GM21723 (cell line): Measurements from ENCODE around the gene HAPLN3.

Experiments
- ATAC-seq: cut with Tn5 transposase; IDR thresholded peaks from one replicate; pipeline ENCODE4 v1.9.1; 2021; ENCODE audit warnings: mild to moderate bottlenecking, moderate library complexity; ENCODE audit not compliant: unreplicated experiment

Gene HAPLN3

GRCh38 chr15:88865498-88866099 lies 29.7 kb downstream of the HAPLN3 start:
- ATAC-seq: no peak

DNA sequence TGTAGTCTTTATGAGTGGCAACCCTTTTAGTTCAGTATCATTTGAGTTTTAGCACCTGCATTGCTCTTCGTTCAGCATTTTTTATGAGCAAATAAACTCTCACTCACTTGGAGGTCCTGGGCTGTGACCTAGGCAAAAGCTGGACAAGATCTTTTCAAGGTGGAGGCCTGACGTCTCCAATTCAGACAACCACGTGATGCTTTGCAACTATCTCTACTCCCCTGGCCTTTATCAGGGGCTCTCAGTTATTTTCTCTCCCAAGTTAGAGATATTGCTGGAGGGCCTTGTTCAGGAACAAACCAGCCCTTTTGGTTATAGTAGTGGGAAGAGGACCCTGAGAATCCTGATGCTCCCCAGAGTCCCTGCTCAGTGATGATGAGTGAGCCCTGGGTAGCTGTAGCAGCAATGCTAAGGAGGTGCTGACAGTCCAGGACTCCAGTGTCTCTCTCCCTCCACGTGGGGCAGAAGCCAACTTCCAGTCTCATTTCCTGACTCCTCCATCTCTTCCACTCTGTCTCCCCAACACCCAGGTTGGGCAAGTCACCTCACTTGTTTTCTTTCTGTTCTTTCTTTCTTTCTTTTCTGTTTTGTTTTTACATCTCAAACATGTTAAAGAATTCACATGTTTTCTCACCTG lies 30.4 kb downstream of the HAPLN3 start:
- ATAC-seq: no peak

GRCh38 chr15:88863412-88863811 lies 31.9 kb downstream of the HAPLN3 start:
- no peak for ATAC-seq

GRCh38 chr15:88860212-88860611 lies 35.1 kb downstream of the HAPLN3 start:
- ATAC-seq: no peak

- no peak for ATAC-seq
These were observed 35.8 kb downstream of the HAPLN3 start for GRCh38 chr15:88859550-88859949.

- ATAC-seq: no peak
These were observed 36.4 kb downstream of the HAPLN3 start for GRCh38 chr15:88858934-88859333.

DNA sequence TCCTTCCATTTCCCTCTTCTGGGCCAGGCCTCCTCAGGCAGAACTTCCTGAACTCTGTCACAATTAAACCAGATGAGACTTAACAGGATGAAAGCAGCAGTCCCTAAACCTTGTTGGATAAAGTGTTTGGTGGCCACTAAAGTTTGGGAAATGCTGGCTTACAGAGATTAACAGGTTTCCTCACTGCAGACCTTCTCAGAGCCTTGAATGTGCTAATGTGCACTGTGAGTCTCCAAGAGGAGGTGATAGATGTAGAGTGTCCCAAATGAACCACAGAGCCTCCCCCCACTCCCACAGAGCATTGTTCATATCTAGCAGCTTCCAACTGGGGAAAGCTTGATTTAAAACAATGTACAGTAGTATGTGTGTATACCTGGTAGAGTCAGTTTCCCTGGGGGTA lies 42.9 kb downstream of the HAPLN3 start:
- ATAC-seq: no peak

- no peak for ATAC-seq
These were observed 45.8 kb downstream of the HAPLN3 start for GRCh38 chr15:88849376-88850072.

GRCh38 chr15:88848203-88848602 lies 47.1 kb downstream of the HAPLN3 start:
- ATAC-seq: no peak

- no peak for ATAC-seq
These were observed 48.2 kb downstream of the HAPLN3 start for GRCh38 chr15:88847144-88847543.

GRCh38 chr15:88845616-88846015 lies 49.7 kb downstream of the HAPLN3 start:
- ATAC-seq: no peak

GRCh38 chr15:88844749-88845386 lies 50.5 kb downstream of the HAPLN3 start:
- ATAC-seq: no peak

GRCh38 chr15:88843334-88843733 lies 52.0 kb downstream of the HAPLN3 start:
- ATAC-seq: no peak

- ATAC-seq: no peak
These were observed 53.2 kb downstream of the HAPLN3 start for GRCh38 chr15:88842156-88842555.

- ATAC-seq: no peak
These were observed 54.1 kb downstream of the HAPLN3 start for GRCh38 chr15:88841236-88841635.

DNA sequence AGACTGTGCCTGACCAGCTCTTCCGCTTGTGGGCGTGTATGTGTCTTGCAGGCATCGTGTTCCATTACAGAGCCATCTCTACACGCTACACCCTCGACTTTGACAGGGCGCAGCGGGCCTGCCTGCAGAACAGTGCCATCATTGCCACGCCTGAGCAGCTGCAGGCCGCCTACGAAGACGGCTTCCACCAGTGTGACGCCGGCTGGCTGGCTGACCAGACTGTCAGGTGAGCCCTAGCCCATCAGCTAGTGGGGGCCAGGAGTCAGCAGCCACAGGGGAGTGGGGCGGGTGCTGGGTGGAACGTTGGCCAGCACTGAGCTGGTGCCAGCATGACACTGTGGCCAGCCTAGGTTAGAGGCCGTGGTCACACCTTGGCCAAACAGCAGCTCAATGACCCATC lies 55.4 kb downstream of the HAPLN3 start:
- ATAC-seq: no peak

DNA sequence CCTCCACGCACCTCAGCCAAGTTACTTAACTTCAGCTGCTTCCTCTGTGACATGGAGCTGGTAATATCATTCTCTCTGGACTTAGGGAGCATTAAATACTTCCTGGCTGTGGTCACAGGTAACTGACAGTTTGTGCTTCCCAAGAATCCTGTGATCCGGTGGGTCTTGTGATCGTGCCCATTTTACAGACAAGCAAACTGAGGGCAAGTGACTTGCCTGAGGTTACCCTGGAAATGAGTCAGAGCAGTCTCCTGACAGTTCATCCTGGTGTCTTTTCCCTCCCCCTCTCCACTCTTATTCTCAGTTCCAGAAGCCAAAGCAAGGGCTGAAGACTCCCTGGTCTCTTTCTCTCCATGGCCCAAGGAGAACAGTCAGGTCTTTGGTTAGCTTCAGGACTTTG lies 56.2 kb downstream of the HAPLN3 start:
- ATAC-seq: no peak

- ATAC-seq: no peak
These were observed 56.7 kb downstream of the HAPLN3 start for GRCh38 chr15:88838667-88839066.

DNA sequence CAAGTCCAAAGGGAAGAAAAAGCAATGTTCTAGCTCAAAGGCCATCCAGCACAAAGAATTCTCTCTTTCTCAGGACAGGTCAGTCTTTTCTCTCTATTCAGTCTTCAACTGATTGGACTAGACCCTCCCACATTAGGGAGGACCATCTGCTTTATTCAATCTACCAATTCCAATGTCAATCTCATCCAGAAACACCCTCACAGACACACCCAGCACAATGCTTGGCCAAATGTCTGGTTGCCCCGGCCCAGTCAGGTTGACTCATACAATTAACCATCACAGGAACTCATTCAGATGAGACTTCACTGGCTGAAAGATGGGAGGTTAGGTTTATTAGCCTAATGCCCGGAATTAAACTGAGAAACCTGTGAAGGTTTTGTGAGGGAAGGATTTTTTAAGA lies 59.7 kb downstream of the HAPLN3 start:
- ATAC-seq: no peak

DNA sequence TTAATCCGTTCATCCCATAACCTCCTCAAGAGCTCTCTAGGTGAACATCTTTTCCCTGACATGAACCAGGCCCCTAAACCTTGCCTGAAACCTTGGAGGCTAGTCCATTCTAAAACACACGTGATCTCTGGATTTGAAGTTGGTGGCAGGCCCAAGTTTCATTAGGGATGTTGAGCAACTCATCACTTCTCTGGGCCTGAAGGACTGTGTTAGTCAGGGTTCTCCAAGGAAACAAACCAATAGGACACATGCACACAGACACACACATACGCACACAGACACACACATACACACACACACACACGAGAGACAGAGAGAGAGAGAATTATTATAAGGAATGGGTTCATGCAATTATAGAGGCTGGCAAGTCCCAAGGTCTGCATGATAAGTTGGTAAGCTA lies 60.2 kb downstream of the HAPLN3 start:
- no peak for ATAC-seq

GRCh38 chr15:88834211-88834812 lies 61.0 kb downstream of the HAPLN3 start:
- no peak for ATAC-seq

- ATAC-seq: no peak
These were observed 61.6 kb downstream of the HAPLN3 start for GRCh38 chr15:88833731-88834100.
